ENCODE measurements around the gene MAMDC2. TPM values are rescaled to one million over a fixed set of nuclear protein-coding genes. Genes with fewer than 3 reads are reported as not detected.

Gene MAMDC2
- total RNA-seq, 1 experiment from 2014 or later: 1.2 TPM

DNA sequence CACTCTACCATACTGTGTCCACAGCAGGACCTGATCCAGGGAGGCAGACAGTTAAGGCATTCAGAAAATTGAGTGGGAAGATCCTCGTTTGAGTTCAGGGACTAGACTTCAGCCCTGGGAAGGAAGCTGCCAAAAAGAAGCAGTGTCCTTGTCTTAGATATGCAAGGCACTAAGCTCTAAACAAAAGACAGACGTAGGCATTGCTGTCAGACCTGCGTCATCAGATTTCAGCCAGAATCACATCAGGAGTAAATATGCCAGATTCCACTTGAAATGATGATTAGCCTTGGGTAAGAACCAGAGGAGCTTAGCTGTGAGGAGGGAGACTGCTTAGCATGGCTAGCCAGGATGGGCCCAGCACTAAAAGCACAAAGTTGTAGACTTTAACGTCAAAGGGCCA lies 56.7 kb downstream of the MAMDC2 start:
- H3K9me2 ChIP-seq (ENCODE audit: insufficient read depth): no peaks in the 10 kb centered on the region
- no peaks in the 10 kb centered on the region for H3K4me1 ChIP-seq (ENCODE audit: control insufficient read depth in 1 of 2, insufficient read depth in 2 of 2, low read length in 2 of 2)
- no peak overlapping the region for H3K4me3 ChIP-seq (replicated peaks in 1 of 2; ENCODE audit: low read depth in 1 of 2, low read length in 2 of 2)
- CTCF ChIA-PET: interaction anchor here (1.1 kb wide), 1 partner anchor 13 kb away, joined by 5 read pairs; no protein-coding TSS in a partner anchor
- H3K9me3 ChIP-seq (ENCODE audit: control insufficient read depth in 1 of 2, insufficient read depth in 1 of 2, low read depth in 1 of 2, low read length in 2 of 2): no peaks in the 10 kb centered on the region
- RAD21 ChIA-PET (ENCODE audit: low non-redundant PET in 1 of 2, low total read pairs in 2 of 2, uncharacterized antibody in 2 of 2, unreplicated experiment in 2 of 2): no interaction called here
- no peaks in the 10 kb centered on the region for H4K20me1 ChIP-seq (ENCODE audit: insufficient read depth)
- H3K27ac ChIP-seq (ENCODE audit: low read depth, low read length): no peak overlapping the region
- no peak for DNase-seq (ENCODE audit: low read depth, low spot score)
- POLR2A ChIA-PET: no interaction called here
- no peak overlapping the region for H3K4me2 ChIP-seq (ENCODE audit: low read length)
- intact Hi-C loops (cut with micrococcal nuclease): no loop called here
- H3K79me2 ChIP-seq (ENCODE audit: insufficient read depth, low read length): no peaks in the 10 kb centered on the region
- no peak for ATAC-seq
- H3K27me3 ChIP-seq (ENCODE audit: insufficient read depth, low read length): no peaks in the 10 kb centered on the region; the same call in 1 of the 2 replicates
- BruUV-seq (replicated peaks): no TSS peak
- no peak overlapping the region for H3K9ac ChIP-seq (ENCODE audit: low read length)
- TF ChIP-seq CBX3 (IDR thresholded peaks at IDR 0.05; ENCODE audit: low read depth) (no peak), EZH2phosphoT487 (IDR thresholded peaks at IDR 0.05; ENCODE audit: borderline replicate concordance) (no peak), SP1 (IDR thresholded peaks at IDR 0.05; ENCODE audit: low read depth) (no peak), EZH2 (IDR thresholded peaks at IDR 0.05) (no peak)
- TF ChIP-seq, protein P1, sequence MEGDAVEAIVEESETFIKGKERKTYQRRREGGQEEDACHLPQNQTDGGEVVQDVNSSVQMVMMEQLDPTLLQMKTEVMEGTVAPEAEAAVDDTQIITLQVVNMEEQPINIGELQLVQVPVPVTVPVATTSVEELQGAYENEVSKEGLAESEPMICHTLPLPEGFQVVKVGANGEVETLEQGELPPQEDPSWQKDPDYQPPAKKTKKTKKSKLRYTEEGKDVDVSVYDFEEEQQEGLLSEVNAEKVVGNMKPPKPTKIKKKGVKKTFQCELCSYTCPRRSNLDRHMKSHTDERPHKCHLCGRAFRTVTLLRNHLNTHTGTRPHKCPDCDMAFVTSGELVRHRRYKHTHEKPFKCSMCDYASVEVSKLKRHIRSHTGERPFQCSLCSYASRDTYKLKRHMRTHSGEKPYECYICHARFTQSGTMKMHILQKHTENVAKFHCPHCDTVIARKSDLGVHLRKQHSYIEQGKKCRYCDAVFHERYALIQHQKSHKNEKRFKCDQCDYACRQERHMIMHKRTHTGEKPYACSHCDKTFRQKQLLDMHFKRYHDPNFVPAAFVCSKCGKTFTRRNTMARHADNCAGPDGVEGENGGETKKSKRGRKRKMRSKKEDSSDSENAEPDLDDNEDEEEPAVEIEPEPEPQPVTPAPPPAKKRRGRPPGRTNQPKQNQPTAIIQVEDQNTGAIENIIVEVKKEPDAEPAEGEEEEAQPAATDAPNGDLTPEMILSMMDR (IDR thresholded peaks at IDR 0.05 in 2 of 3, conservative IDR thresholded peaks at IDR 0.05 in 1 of 3; ENCODE audit: borderline replicate concordance in 1 of 3, insufficient read depth in 1 of 3, low read depth in 2 of 3, low read length in 2 of 3): no peak
- no peaks in the 10 kb centered on the region for H3K36me3 ChIP-seq (ENCODE audit: control insufficient read depth in 1 of 2, insufficient read depth in 2 of 2, low read length in 2 of 2)
- no peak overlapping the region for H2AFZ ChIP-seq (ENCODE audit: low read depth, low read length, poor library complexity, severe bottlenecking)

DNA sequence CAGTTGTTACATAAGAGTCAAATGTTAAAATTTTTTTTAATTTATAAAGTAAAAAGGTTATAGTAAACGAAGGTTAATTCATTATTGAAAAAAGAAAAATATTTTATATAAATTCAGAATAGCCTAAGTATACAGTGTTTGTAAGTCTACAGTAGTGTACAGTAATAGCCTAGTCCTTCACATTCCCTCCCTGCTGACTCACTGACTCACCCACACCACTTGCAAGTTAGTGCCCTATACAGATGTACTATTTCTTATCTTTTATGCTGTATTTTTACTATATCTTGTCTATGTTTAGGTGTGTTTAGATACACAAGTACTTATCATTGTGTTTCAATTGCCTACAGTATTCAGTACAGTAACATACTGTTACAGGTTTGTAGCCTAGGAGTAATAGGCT lies 57.6 kb downstream of the MAMDC2 start:
- Histone ChIP-seq H4K20me1 (ENCODE audit: insufficient read depth) (no peaks in the 10 kb centered on the region), H3K27ac (ENCODE audit: low read depth, low read length) (no peak overlapping the region), H3K4me2 (ENCODE audit: low read length) (no peak overlapping the region), H3K79me2 (ENCODE audit: insufficient read depth, low read length) (no peaks in the 10 kb centered on the region), H3K4me3 (replicated peaks in 1 of 2; ENCODE audit: low read depth in 1 of 2, low read length in 2 of 2) (no peak overlapping the region), H3K36me3 (ENCODE audit: control insufficient read depth in 1 of 2, insufficient read depth in 2 of 2, low read length in 2 of 2) (no peaks in the 10 kb centered on the region), H3K9me3 (ENCODE audit: control insufficient read depth in 1 of 2, insufficient read depth in 1 of 2, low read depth in 1 of 2, low read length in 2 of 2) (no peaks in the 10 kb centered on the region), H3K9me2 (ENCODE audit: insufficient read depth) (no peaks in the 10 kb centered on the region), H2AFZ (ENCODE audit: low read depth, low read length, poor library complexity, severe bottlenecking) (no peak overlapping the region), H3K9ac (ENCODE audit: low read length) (no peak overlapping the region), H3K4me1 (ENCODE audit: control insufficient read depth in 1 of 2, insufficient read depth in 2 of 2, low read length in 2 of 2) (no peaks in the 10 kb centered on the region), H3K27me3 (ENCODE audit: insufficient read depth, low read length) (no peaks in the 10 kb centered on the region; the same call in 1 of the 2 replicates)
- CTCF ChIA-PET: interaction anchor here (3.3 kb wide), 1 partner anchor 10 kb away, joined by 7 read pairs; no protein-coding TSS in a partner anchor
- BruUV-seq (replicated peaks): no TSS peak
- RAD21 ChIA-PET (ENCODE audit: low non-redundant PET in 1 of 2, low total read pairs in 2 of 2, uncharacterized antibody in 2 of 2, unreplicated experiment in 2 of 2): no interaction called here
- POLR2A ChIA-PET: no interaction called here
- DNase-seq (ENCODE audit: low read depth, low spot score): no peak
- intact Hi-C loops (cut with micrococcal nuclease): no loop called here
- no peak for ATAC-seq
- TF ChIP-seq CEBPB (IDR thresholded peaks at IDR 0.05; ENCODE audit: low read depth) (no peak), SRF (IDR thresholded peaks at IDR 0.05; ENCODE audit: low read depth) (no peak), RAD21 (IDR thresholded peaks at IDR 0.05; ENCODE audit: low read depth) (no peak), JUND (IDR thresholded peaks at IDR 0.05) (no peak), CBX3 (IDR thresholded peaks at IDR 0.05; ENCODE audit: low read depth) (no peak), TCF7L2 (IDR thresholded peaks at IDR 0.05; ENCODE audit: borderline replicate concordance, extremely low read depth, insufficient read depth, insufficient read length) (no peak)
- TF ChIP-seq, protein P2, sequence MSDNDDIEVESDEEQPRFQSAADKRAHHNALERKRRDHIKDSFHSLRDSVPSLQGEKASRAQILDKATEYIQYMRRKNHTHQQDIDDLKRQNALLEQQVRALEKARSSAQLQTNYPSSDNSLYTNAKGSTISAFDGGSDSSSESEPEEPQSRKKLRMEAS (IDR thresholded peaks at IDR 0.05): no peak
- TF ChIP-seq, protein P1 (IDR thresholded peaks at IDR 0.05 in 2 of 3, conservative IDR thresholded peaks at IDR 0.05 in 1 of 3; ENCODE audit: borderline replicate concordance in 1 of 3, insufficient read depth in 1 of 3, low read depth in 2 of 3, low read length in 2 of 3): no peak
- TF ChIP-seq, protein P3, sequence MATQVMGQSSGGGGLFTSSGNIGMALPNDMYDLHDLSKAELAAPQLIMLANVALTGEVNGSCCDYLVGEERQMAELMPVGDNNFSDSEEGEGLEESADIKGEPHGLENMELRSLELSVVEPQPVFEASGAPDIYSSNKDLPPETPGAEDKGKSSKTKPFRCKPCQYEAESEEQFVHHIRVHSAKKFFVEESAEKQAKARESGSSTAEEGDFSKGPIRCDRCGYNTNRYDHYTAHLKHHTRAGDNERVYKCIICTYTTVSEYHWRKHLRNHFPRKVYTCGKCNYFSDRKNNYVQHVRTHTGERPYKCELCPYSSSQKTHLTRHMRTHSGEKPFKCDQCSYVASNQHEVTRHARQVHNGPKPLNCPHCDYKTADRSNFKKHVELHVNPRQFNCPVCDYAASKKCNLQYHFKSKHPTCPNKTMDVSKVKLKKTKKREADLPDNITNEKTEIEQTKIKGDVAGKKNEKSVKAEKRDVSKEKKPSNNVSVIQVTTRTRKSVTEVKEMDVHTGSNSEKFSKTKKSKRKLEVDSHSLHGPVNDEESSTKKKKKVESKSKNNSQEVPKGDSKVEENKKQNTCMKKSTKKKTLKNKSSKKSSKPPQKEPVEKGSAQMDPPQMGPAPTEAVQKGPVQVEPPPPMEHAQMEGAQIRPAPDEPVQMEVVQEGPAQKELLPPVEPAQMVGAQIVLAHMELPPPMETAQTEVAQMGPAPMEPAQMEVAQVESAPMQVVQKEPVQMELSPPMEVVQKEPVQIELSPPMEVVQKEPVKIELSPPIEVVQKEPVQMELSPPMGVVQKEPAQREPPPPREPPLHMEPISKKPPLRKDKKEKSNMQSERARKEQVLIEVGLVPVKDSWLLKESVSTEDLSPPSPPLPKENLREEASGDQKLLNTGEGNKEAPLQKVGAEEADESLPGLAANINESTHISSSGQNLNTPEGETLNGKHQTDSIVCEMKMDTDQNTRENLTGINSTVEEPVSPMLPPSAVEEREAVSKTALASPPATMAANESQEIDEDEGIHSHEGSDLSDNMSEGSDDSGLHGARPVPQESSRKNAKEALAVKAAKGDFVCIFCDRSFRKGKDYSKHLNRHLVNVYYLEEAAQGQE (IDR thresholded peaks at IDR 0.05; ENCODE audit: low read depth): no peak

All from HCT116 (cell line).